K562 (cell line): ENCODE data around the gene C1orf167. TPM values are rescaled to one million over a fixed set of nuclear protein-coding genes. Genes with fewer than 3 reads are reported as not detected.

ENCODE experiments used
- ARNT ChIP-seq, 2 experiments: fragments of 450-650 bp; IDR thresholded peaks; 2 replicates each; pipeline ENCODE4 v1.6.1; 2016; ENCODE audit warnings: mild to moderate bottlenecking in 1 of 2
- ATF3 ChIP-seq, 2 experiments: fragments of 450-650 bp in 1 of 2; sonication (generic) in 1 of 2; formaldehyde crosslinking in 1 of 2; IDR thresholded peaks in 1 of 2; conservative IDR thresholded peaks in 1 of 2; 2 replicates each; pipeline versions ENCODE4 v1.6.1 to v1.8.1; 2016 to 2023; ENCODE audit warnings: mild to moderate bottlenecking in 2 of 2, moderate library complexity in 2 of 2, inconsistent platforms in 1 of 2, missing genetic modification reagents in 1 of 2
- CEBPG ChIP-seq, 3 experiments: fragments of 200-800 bp in 1 of 3; sonication (Bioruptor generic) in 1 of 3; sonication (generic) in 1 of 3; formaldehyde crosslinking in 1 of 3; IDR thresholded peaks in 2 of 3; conservative IDR thresholded peaks in 1 of 3; 2 replicates each; pipeline versions ENCODE4 v1.6.1 to v1.8.0; 2016 to 2022; ENCODE audit warnings: missing compliant biosample characterization in 2 of 3, missing genetic modification characterization in 2 of 3, mild to moderate bottlenecking in 1 of 3, missing genetic modification reagents in 1 of 3
- CSDE1 ChIP-seq, 2 experiments: fragments of 450-650 bp; IDR thresholded peaks; 2 replicates each; pipeline ENCODE4 v1.6.1; 2016; ENCODE audit warnings: mild to moderate bottlenecking in 1 of 2
- E2F5 ChIP-seq: sonication (generic); formaldehyde crosslinking; IDR thresholded peaks from 2 replicates; pipeline ENCODE4 v1.8.0; 2022; ENCODE audit warnings: mild to moderate bottlenecking, missing genetic modification reagents
- ERF ChIP-seq: fragments of 450-650 bp; formaldehyde crosslinking; IDR thresholded peaks from 2 replicates; pipeline ENCODE4 v1.4.0; 2020; ENCODE audit warnings: mild to moderate bottlenecking, mixed read lengths
- HIVEP1 ChIP-seq: fragments of 250-450 bp; sonication (Bioruptor Pico); IDR thresholded peaks from 2 replicates; pipeline ENCODE4 v1.4.0; 2020; ENCODE audit warnings: mild to moderate bottlenecking
- MAFK ChIP-seq: IDR thresholded peaks from 2 replicates; pipeline ENCODE4 v1.6.1; 2011; ENCODE audit warnings: low read length, improper control_type of control experiment
- MCM2 ChIP-seq: fragments of 450-650 bp; IDR thresholded peaks from 2 replicates; pipeline ENCODE4 v1.6.1; 2017; ENCODE audit warnings: low read depth, mild to moderate bottlenecking
- MCM3 ChIP-seq: fragments of 450-650 bp; IDR thresholded peaks from 2 replicates; pipeline ENCODE4 v1.6.1; 2016
- MED1 ChIP-seq: sonication (generic); formaldehyde crosslinking; IDR thresholded peaks from 2 replicates; pipeline ENCODE4 v1.8.1; 2023; ENCODE audit warnings: missing genetic modification reagents, borderline replicate concordance
- NR1H2 ChIP-seq: sonication (generic); formaldehyde crosslinking; IDR thresholded peaks from 2 replicates; pipeline ENCODE4 v1.4.0; 2020; ENCODE audit warnings: mild to moderate bottlenecking, missing genetic modification reagents
- PTBP1 ChIP-seq: fragments of 200-400 bp; formaldehyde crosslinking; IDR thresholded peaks from 2 replicates; pipeline ENCODE4 v1.6.1; 2017; ENCODE audit warnings: low read depth, low read length
- RBM15 ChIP-seq: fragments of 200-400 bp; formaldehyde crosslinking; IDR thresholded peaks from 2 replicates; pipeline ENCODE4 v1.6.1; 2018; ENCODE audit warnings: mild to moderate bottlenecking, low read length, moderate library complexity; ENCODE audit not compliant: insufficient read depth
- TCF7 ChIP-seq: sonication (generic); IDR thresholded peaks from 2 replicates; pipeline ENCODE4 v1.6.1; 2016; ENCODE audit warnings: antibody characterized with exemption, borderline replicate concordance
- TCFL5 ChIP-seq: fragments of 250-450 bp; sonication (Bioruptor Pico); conservative IDR thresholded peaks from 2 replicates; pipeline ENCODE4 v1.6.1; 2021; ENCODE audit warnings: mild to moderate bottlenecking, moderate library complexity, matching md5 sums
- THAP12 ChIP-seq: fragments of 250-450 bp; sonication (Bioruptor Pico); IDR thresholded peaks from 2 replicates; pipeline ENCODE4 v1.9.0; 2021; ENCODE audit warnings: mild to moderate bottlenecking, inconsistent platforms
- ZNF239 ChIP-seq: fragments of 250-450 bp; sonication (Bioruptor Pico); IDR thresholded peaks from 2 replicates; pipeline ENCODE4 v1.4.0; 2020; ENCODE audit warnings: mild to moderate bottlenecking
- ZNF518B ChIP-seq: fragments of 250-450 bp; sonication (Bioruptor Pico); IDR thresholded peaks from 2 replicates; pipeline ENCODE4 v1.5.0; 2021; ENCODE audit warnings: mild to moderate bottlenecking, moderate library complexity
- ZNF655 ChIP-seq: fragments of 250-450 bp; sonication (Bioruptor Pico); IDR thresholded peaks from 2 replicates; pipeline ENCODE4 v1.5.0; 2021
- polyA plus RNA-seq, 8 experiments: library from polyadenylated mRNA; depleted of rRNA in 4 of 8; stranded (reverse) in 5 of 8; unstranded in 3 of 8; fragments of >200 nt; fragmentation: Nextera tagmentation in 2 of 8; fragmentation: Illumina TruSeq in 1 of 8; extraction: Ambion mirVana in 2 of 8; extraction: Trizol in 1 of 8; gene quantifications; 2 replicates each; pipeline versions ENCODE4 v1.2.1 to v1.2.3, GENCODE V29; 2011 to 2014; ENCODE audit warnings: inconsistent platforms in 1 of 8, missing spikeins in 1 of 8
- total RNA-seq, 7 experiments: library from RNA; depleted of rRNA in 6 of 7; stranded (reverse); fragments of >200 nt in 6 of 7; fragmentation: Illumina TruSeq in 2 of 7; extraction: Trizol in 2 of 7; gene quantifications; 2 replicates each; pipeline versions ENCODE4 v1.2.1 to v1.2.3, GENCODE V29; 2011 to 2021; ENCODE audit warnings: low replicate concordance in 1 of 7

The C1orf167 gene
- total and polyA plus RNA-seq, 9 of the 15 experiments (the other 6 are each of a cell fraction or from before 2014, with no cell fraction given) = 0.22 to 0.86 (median 0.31) TPM; not detected in 2

GRCh38 chr1:11787251-11787803 is 25.3 kb downstream of the C1orf167 start (continued):
- TF ChIP-seq ZNF239 (CRISPR knock-in tag) = no peak
- no peak for TF ChIP-seq ARNT (IDR thresholded peaks at IDR 0.05)
- TF ChIP-seq NR1H2 (CRISPR knock-in tag) = no peak
- TF ChIP-seq CEBPG (CRISPR knock-in tag; IDR thresholded peaks at IDR 0.05) = no peak
- TF ChIP-seq CEBPG (tag; conservative IDR thresholded peaks at IDR 0.05 in 1 of 2, IDR thresholded peaks at IDR 0.05 in 1 of 2) = no peak
- no peak for TF ChIP-seq ATF3 (IDR thresholded peaks at IDR 0.05)
- TF ChIP-seq ATF3 (CRISPR knock-in tag; conservative IDR thresholded peaks at IDR 0.05) = no peak
- TF ChIP-seq PTBP1 = 0 out of 2 replicates have a peak, but pooled peaks have one; percentile 20
- no peak for TF ChIP-seq HIVEP1
- no peak; the same call in 1 of the 2 replicates for TF ChIP-seq MAFK
- no peak for TF ChIP-seq CSDE1 (IDR thresholded peaks at IDR 0.05)
- TF ChIP-seq MED1 (CRISPR knock-in tag) = no peak
- TF ChIP-seq MCM3 = no peak
- no peak for TF ChIP-seq THAP12 (CRISPR knock-in tag)
- no peak for TF ChIP-seq TCFL5 (CRISPR knock-in tag)
- TF ChIP-seq RBM15 = no peak
- no peak for TF ChIP-seq ZNF518B (CRISPR knock-in tag)
- TF ChIP-seq TCF7 = no peak
- TF ChIP-seq E2F5 (CRISPR knock-in tag) = no peak
- no peak for TF ChIP-seq MCM2
- TF ChIP-seq ERF = peak; percentile 73; the same call in 1 of the 2 replicates
- no peak for TF ChIP-seq ZNF655 (CRISPR knock-in tag)
